Breast epithelium (tissue), 4 donors: ENCODE measurements around the gene DNMT3A. TPM values are rescaled to one million over a fixed set of nuclear protein-coding genes. Genes with fewer than 3 reads are reported as not detected.

Experiments used
- DNase-seq, 2 donors: peaks; one replicate each; pipeline ENCODE4 v3.0.0-alpha.2; 2019; ENCODE audit warnings: low spot score in 2 of 2
- H3K27ac ChIP-seq, 2 donors: fragments of 200-600 bp; sonication (generic) in 1 of 2; one replicate each; pipeline ENCODE4 v1.5.1; 2016 to 2019; ENCODE audit warnings: mild to moderate bottlenecking in 1 of 2
- H3K27me3 ChIP-seq, 2 donors: fragments of 200-600 bp; sonication (generic) in 1 of 2; one replicate each; pipeline versions ENCODE4 v1.5.1 to v1.6.0; 2017 to 2019; ENCODE audit warnings: control low read depth in 1 of 2, mild to moderate bottlenecking in 1 of 2
- H3K36me3 ChIP-seq: fragments of 200-600 bp; one replicate; pipeline ENCODE4 v1.5.1; 2019
- H3K4me1 ChIP-seq, 2 donors: fragments of 200-600 bp; sonication (generic); one replicate each; pipeline ENCODE4 v1.5.1; 2016 to 2019; ENCODE audit warnings: control low read depth in 1 of 2
- H3K4me3 ChIP-seq, 3 donors: fragments of 200-600 bp; sonication (generic); 1 replicate in 2 of 3; 2 replicates in 1 of 3; pipeline ENCODE4 v1.5.1; 2016 to 2019; ENCODE audit warnings: mild to moderate bottlenecking in 3 of 3, moderate library complexity in 2 of 3
- H3K9me3 ChIP-seq, 2 donors: fragments of 200-600 bp; sonication (generic) in 1 of 2; one replicate each; pipeline ENCODE4 v1.5.1; 2016 to 2019; ENCODE audit warnings: control low read depth in 1 of 2
- CTCF ChIP-seq, 3 donors: fragments of 450-650 bp; IDR thresholded peaks; one replicate each; pipeline ENCODE4 v1.5.1; 2016 to 2017; ENCODE audit warnings: antibody characterized with exemption in 3 of 3, mild to moderate bottlenecking in 3 of 3, moderate library complexity in 3 of 3
- POLR2A ChIP-seq: fragments of 450-650 bp; IDR thresholded peaks from one replicate; pipeline ENCODE4 v1.6.1; 2016; ENCODE audit warnings: antibody characterized with exemption, mild to moderate bottlenecking, moderate library complexity
- POLR2AphosphoS5 ChIP-seq, 3 donors: sonication (generic); formaldehyde crosslinking; IDR thresholded peaks; one replicate each; pipeline ENCODE4 v1.6.1; 2017; ENCODE audit warnings: antibody characterized with exemption in 3 of 3
- intact Hi-C: fragments of 100-400 bp; cut with DNase I; formaldehyde crosslinking; loops from one replicate; pipeline ENCODE4 v1.15.1; 2023; ENCODE audit warnings: low total_unique reads
- total RNA-seq, 3 donors: library from RNA; depleted of rRNA; stranded (reverse); fragments of >200 nt; gene quantifications; one replicate each; pipeline ENCODE4 v1.1.0, GENCODE V29; 2016

The DNMT3A gene
- total RNA-seq, 3 donors from 2014 or later, result 8.2 to 21.7 (median 20.0) TPM

GRCh38 chr2:25336383-25336841 lies 5.3 kb downstream of the DNMT3A start:
- no peak overlapping the region for H3K27ac ChIP-seq
- peaks cover 5 to 7% of the 10 kb centered on the region in 2 donors for H3K4me1 ChIP-seq
- no peak for DNase-seq
- TF ChIP-seq CTCF (IDR thresholded peaks at IDR 0.05), result no peak
- TF ChIP-seq POLR2AphosphoS5 (IDR thresholded peaks at IDR 0.05), result no peak
- TF ChIP-seq POLR2A, result no peak
- H3K27me3 ChIP-seq, result no peaks in the 10 kb centered on the region
- H3K9me3 ChIP-seq, result no peaks in the 10 kb centered on the region
- no peak overlapping the region for H3K4me3 ChIP-seq
- no peaks in the 10 kb centered on the region for H3K36me3 ChIP-seq
- intact Hi-C loops, result no loop called here

DNA sequence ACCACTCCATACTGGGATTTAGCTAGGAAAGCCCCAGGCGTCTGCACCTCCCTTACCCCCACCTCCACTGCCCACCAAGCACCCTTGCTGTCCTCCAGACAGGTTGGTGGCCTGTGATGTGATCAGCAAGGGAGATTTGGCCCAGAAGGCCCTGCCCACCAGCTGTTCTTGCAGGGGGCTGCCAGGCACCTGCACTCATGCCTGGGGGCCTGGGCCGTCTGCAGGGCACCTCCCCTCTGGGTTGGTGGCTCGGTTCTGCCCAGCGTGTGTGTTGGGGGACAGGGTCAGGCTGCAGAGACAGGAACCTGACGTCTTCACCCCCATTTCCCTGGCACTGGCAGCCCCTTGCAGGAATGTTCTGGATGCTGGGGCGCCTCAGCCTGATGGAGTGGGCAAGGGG lies 5.8 kb downstream of the DNMT3A start:
- H3K27ac ChIP-seq, result no peak overlapping the region
- no peaks in the 10 kb centered on the region for H3K27me3 ChIP-seq
- TF ChIP-seq POLR2AphosphoS5 (IDR thresholded peaks at IDR 0.05) (no peak), POLR2A (no peak), CTCF (IDR thresholded peaks at IDR 0.05) (no peak)
- no peaks in the 10 kb centered on the region for H3K9me3 ChIP-seq
- H3K4me3 ChIP-seq, result no peak overlapping the region
- no peak for DNase-seq
- intact Hi-C loops, result no loop called here
- no peaks in the 10 kb centered on the region for H3K36me3 ChIP-seq
- H3K4me1 ChIP-seq, result peaks cover 5 to 7% of the 10 kb centered on the region in 2 donors

GRCh38 chr2:25335204-25335603 lies 6.5 kb downstream of the DNMT3A start:
- Histone ChIP-seq H3K4me1 (peaks cover 2 to 7% of the 10 kb centered on the region in 2 donors), H3K27me3 (no peaks in the 10 kb centered on the region), H3K27ac (no peak overlapping the region), H3K9me3 (no peaks in the 10 kb centered on the region), H3K36me3 (no peaks in the 10 kb centered on the region), H3K4me3 (no peak overlapping the region)
- intact Hi-C loops, result no loop called here
- no peak for DNase-seq
- TF ChIP-seq POLR2A (no peak), POLR2AphosphoS5 (IDR thresholded peaks at IDR 0.05) (no peak), CTCF (IDR thresholded peaks at IDR 0.05) (no peak)

- peaks cover 0 to 7% of the 10 kb centered on the region in 2 donors for H3K4me1 ChIP-seq
- no peak for DNase-seq
- TF ChIP-seq CTCF (IDR thresholded peaks at IDR 0.05) (no peak), POLR2A (no peak), POLR2AphosphoS5 (IDR thresholded peaks at IDR 0.05) (no peak)
- intact Hi-C loops, result no loop called here
- no peak overlapping the region for H3K4me3 ChIP-seq
- H3K36me3 ChIP-seq, result no peaks in the 10 kb centered on the region
- H3K9me3 ChIP-seq, result no peaks in the 10 kb centered on the region
- H3K27ac ChIP-seq, result no peak overlapping the region
- no peaks in the 10 kb centered on the region for H3K27me3 ChIP-seq
Measured at GRCh38 chr2:25334482-25334881, 7.2 kb downstream of the DNMT3A start.

- no peak for DNase-seq
- intact Hi-C loops, result no loop called here
- H3K27ac ChIP-seq, result no peak overlapping the region
- H3K9me3 ChIP-seq, result no peaks in the 10 kb centered on the region
- H3K4me1 ChIP-seq, result peaks cover 0 to 7% of the 10 kb centered on the region in 2 donors
- H3K27me3 ChIP-seq, result no peaks in the 10 kb centered on the region
- no peaks in the 10 kb centered on the region for H3K36me3 ChIP-seq
- no peak for TF ChIP-seq POLR2A
- TF ChIP-seq CTCF (IDR thresholded peaks at IDR 0.05), result no peak
- TF ChIP-seq POLR2AphosphoS5 (IDR thresholded peaks at IDR 0.05), result no peak
- H3K4me3 ChIP-seq, result no peak overlapping the region
Measured at GRCh38 chr2:25333981-25334380, 7.7 kb downstream of the DNMT3A start.
